ENCODE measurements around the gene DSCAML1.

Gene DSCAML1

GRCh38 chr11:117480221-117480620, 316.8 kb downstream of the DSCAML1 start:
- no peak for DNase-seq

GRCh38 chr11:117479372-117479771, 317.6 kb downstream of the DSCAML1 start:
- no peak for DNase-seq

- no peak for DNase-seq
These were observed 318.1 kb downstream of the DSCAML1 start for GRCh38 chr11:117478926-117479325.

- no peak for DNase-seq
These were observed 318.7 kb downstream of the DSCAML1 start for GRCh38 chr11:117478126-117478860.

GRCh38 chr11:117477721-117478120, 319.3 kb downstream of the DSCAML1 start:
- no peak for DNase-seq

- no peak for DNase-seq
These were observed 320.4 kb downstream of the DSCAML1 start for GRCh38 chr11:117476531-117477142.

GRCh38 chr11:117475716-117476530, 321.1 kb downstream of the DSCAML1 start:
- DNase-seq = no peak

GRCh38 chr11:117473481-117474091, 323.4 kb downstream of the DSCAML1 start:
- DNase-seq = peak; percentile 82

- DNase-seq = no peak
These were observed 325.2 kb downstream of the DSCAML1 start for GRCh38 chr11:117471776-117472175.

- no peak for DNase-seq
These were observed 326.4 kb downstream of the DSCAML1 start for GRCh38 chr11:117470576-117470975.

GRCh38 chr11:117468888-117469287, 328.1 kb downstream of the DSCAML1 start:
- no peak for DNase-seq

- no peak for DNase-seq
These were observed 329.2 kb downstream of the DSCAML1 start for GRCh38 chr11:117467770-117468169.

- DNase-seq = no peak
These were observed 330.1 kb downstream of the DSCAML1 start for GRCh38 chr11:117466966-117467365.

GRCh38 chr11:117465236-117465997, 331.6 kb downstream of the DSCAML1 start:
- DNase-seq = peak; percentile 62

GRCh38 chr11:117464778-117465177, 332.2 kb downstream of the DSCAML1 start:
- DNase-seq = no peak

- DNase-seq = no peak
These were observed 334.2 kb downstream of the DSCAML1 start for GRCh38 chr11:117462864-117463247.

- no peak for DNase-seq
These were observed 334.7 kb downstream of the DSCAML1 start for GRCh38 chr11:117462183-117462863.

GRCh38 chr11:117461396-117462182, 335.4 kb downstream of the DSCAML1 start:
- DNase-seq = no peak

- DNase-seq = no peak
These were observed 337.1 kb downstream of the DSCAML1 start for GRCh38 chr11:117459979-117460300.

- DNase-seq = no peak
These were observed 337.7 kb downstream of the DSCAML1 start for GRCh38 chr11:117459123-117459978.
